Measurements from ENCODE around the gene BMPR1A.

The BMPR1A gene

GRCh38 chr10:86804805-86805204 lies 48.4 kb downstream of the BMPR1A start:
- DNase-seq = no peak

GRCh38 chr10:86813101-86813500 lies 56.7 kb downstream of the BMPR1A start:
- DNase-seq = no peak

GRCh38 chr10:86813982-86814381 lies 57.6 kb downstream of the BMPR1A start:
- no peak for DNase-seq

GRCh38 chr10:86815035-86815617 lies 58.7 kb downstream of the BMPR1A start:
- no peak for DNase-seq

GRCh38 chr10:86815640-86816039 lies 59.2 kb downstream of the BMPR1A start:
- DNase-seq = no peak

GRCh38 chr10:86817246-86817645 lies 60.8 kb downstream of the BMPR1A start:
- no peak for DNase-seq

GRCh38 chr10:86819567-86819966 lies 63.1 kb downstream of the BMPR1A start:
- no peak for DNase-seq

- no peak for DNase-seq
Measured at GRCh38 chr10:86820509-86820908, 64.1 kb downstream of the BMPR1A start.

GRCh38 chr10:86821388-86821999 lies 65.1 kb downstream of the BMPR1A start:
- DNase-seq = no peak

- no peak for DNase-seq
Measured at GRCh38 chr10:86823565-86823964, 67.1 kb downstream of the BMPR1A start.

GRCh38 chr10:86824151-86824550 lies 67.7 kb downstream of the BMPR1A start:
- no peak for DNase-seq

- no peak for DNase-seq
Measured at GRCh38 chr10:86825366-86825765, 68.9 kb downstream of the BMPR1A start.

- no peak for DNase-seq
Measured at GRCh38 chr10:86827639-86828038, 71.2 kb downstream of the BMPR1A start.

GRCh38 chr10:86828145-86828544 lies 71.7 kb downstream of the BMPR1A start:
- DNase-seq = no peak

- DNase-seq = no peak
Measured at GRCh38 chr10:86829472-86829871, 73.1 kb downstream of the BMPR1A start.

- DNase-seq = no peak
Measured at GRCh38 chr10:86830043-86830591, 73.7 kb downstream of the BMPR1A start.

- DNase-seq = no peak
Measured at GRCh38 chr10:86833969-86834368, 77.5 kb downstream of the BMPR1A start.

- DNase-seq = no peak
Measured at GRCh38 chr10:86836044-86836443, 79.6 kb downstream of the BMPR1A start.

GRCh38 chr10:86837663-86838062 lies 81.2 kb downstream of the BMPR1A start:
- no peak for DNase-seq

GRCh38 chr10:86840498-86840897 lies 84.1 kb downstream of the BMPR1A start:
- no peak for DNase-seq

- DNase-seq = no peak
Measured at GRCh38 chr10:86846088-86846487, 89.7 kb downstream of the BMPR1A start.

- no peak for DNase-seq
Measured at GRCh38 chr10:86848747-86849146, 92.3 kb downstream of the BMPR1A start.

- DNase-seq = no peak
Measured at GRCh38 chr10:86849181-86849894, 92.9 kb downstream of the BMPR1A start.

GRCh38 chr10:86850481-86850880 lies 94.1 kb downstream of the BMPR1A start:
- no peak for DNase-seq

Data from NCI-H187 (cell line).